Uterus (tissue), 2 donors: ENCODE data around the gene FAM90A1.
"Not testable (repeated sequence)": the region's sequence is repeated elsewhere in the genome, so short reads cannot be mapped to it uniquely, and the experiment has no call there.

Experiments used
- CTCF ChIP-seq, 4 experiments: fragments of 200-600 bp in 2 of 4; fragments of 450-650 bp in 2 of 4; sonication (generic) in 2 of 4; IDR thresholded peaks; one replicate each; pipeline ENCODE4 v1.5.1; 2016 to 2019; ENCODE audit warnings: antibody characterized with exemption in 4 of 4, mild to moderate bottlenecking in 2 of 4, moderate library complexity in 1 of 4
- POLR2A ChIP-seq, 2 donors: fragments of 450-650 bp; IDR thresholded peaks; one replicate each; pipeline ENCODE4 v1.6.1; 2016; ENCODE audit warnings: antibody characterized with exemption in 2 of 2, mild to moderate bottlenecking in 1 of 2, moderate library complexity in 1 of 2

- not testable (repeated sequence) for TF ChIP-seq CTCF, POLR2A (IDR thresholded peaks at IDR 0.05)
Measured at GRCh38 chr12:8242622-8242879, 15.1 kb upstream of the FAM90A1 start.
